NCI-H2081 (cell line): Measurements from ENCODE around the gene TBX4.

Source experiments
- DNase-seq, 2 experiments: peaks; one replicate each; lab custom pipeline; 2025; lab: John Stamatoyannopoulos, UW

The TBX4 gene

GRCh38 chr17:61454381-61455323, 2.4 kb downstream of the TBX4 start:
- DNase-seq, result no peak

- no peak for DNase-seq
Measured at GRCh38 chr17:61455324-61456060, 3.3 kb downstream of the TBX4 start.

DNA sequence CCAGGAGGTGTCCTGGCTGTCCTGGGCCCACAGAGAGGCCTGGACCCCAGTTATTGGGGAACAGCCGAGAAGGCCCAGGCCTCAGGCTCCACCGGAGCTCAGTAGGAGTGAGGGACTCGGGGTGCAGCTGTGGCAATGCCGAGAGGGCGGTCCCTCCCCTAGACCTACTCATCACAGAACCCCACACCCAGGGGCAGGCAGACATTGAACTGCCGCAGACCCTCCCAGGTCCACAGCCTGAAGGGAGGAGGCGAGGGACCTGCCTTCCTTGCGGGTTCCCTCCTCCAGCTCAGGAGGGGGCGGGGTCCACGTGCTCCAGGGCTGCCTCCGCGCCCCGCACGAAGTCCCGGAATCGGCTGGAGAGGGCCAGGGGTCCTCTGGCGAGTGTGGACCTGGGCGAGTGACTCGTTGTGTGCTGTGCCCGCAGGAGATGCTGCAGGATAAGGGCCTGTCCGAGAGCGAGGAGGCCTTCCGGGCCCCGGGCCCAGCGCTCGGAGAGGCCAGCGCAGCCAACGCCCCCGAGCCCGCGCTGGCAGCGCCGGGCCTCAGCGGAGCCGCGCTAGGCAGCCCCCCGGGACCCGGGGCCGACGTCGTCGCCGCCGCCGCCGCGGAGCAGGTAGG, 3.9 kb downstream of the TBX4 start:
- DNase-seq, result no peak

- no peak for DNase-seq
Measured at GRCh38 chr17:61456688-61457225, 4.5 kb downstream of the TBX4 start.

GRCh38 chr17:61457226-61457983, 5.2 kb downstream of the TBX4 start:
- no peak for DNase-seq

- DNase-seq, result no peak
Measured at GRCh38 chr17:61458000-61458399, 5.8 kb downstream of the TBX4 start.

GRCh38 chr17:61458421-61459141, 6.4 kb downstream of the TBX4 start:
- no peak for DNase-seq

DNA sequence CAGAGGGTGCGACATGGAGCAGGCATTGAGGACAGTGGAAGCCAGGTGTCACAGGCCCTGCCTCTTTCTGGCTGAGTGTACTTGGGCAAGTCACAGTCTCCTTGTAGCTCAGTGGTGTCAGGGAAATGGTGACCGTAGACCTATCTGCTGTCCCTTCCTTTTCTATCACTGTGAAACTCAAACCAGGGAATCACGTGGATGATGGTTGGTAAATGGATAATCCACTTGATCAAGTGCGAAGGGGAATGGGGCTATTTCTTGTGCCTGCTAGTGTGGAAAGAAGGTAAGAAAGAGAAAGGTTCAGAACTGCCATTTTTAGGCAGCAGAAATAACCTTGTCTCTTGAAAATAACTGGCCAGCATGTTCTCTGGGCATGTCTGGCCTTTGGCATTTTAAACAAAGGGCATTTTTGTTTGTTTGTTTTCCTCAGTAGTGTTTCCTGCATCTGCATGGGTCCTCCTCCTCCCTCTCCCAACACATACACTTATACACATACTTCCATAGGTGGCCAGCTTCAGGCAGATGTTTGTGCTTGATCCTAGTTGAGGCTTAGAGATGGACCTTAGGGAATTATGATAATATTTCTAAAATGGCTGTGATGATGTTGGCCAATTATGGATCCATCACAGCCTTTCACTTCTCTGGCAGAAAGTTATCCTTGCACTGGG, 7.1 kb downstream of the TBX4 start:
- DNase-seq, result no peak

DNA sequence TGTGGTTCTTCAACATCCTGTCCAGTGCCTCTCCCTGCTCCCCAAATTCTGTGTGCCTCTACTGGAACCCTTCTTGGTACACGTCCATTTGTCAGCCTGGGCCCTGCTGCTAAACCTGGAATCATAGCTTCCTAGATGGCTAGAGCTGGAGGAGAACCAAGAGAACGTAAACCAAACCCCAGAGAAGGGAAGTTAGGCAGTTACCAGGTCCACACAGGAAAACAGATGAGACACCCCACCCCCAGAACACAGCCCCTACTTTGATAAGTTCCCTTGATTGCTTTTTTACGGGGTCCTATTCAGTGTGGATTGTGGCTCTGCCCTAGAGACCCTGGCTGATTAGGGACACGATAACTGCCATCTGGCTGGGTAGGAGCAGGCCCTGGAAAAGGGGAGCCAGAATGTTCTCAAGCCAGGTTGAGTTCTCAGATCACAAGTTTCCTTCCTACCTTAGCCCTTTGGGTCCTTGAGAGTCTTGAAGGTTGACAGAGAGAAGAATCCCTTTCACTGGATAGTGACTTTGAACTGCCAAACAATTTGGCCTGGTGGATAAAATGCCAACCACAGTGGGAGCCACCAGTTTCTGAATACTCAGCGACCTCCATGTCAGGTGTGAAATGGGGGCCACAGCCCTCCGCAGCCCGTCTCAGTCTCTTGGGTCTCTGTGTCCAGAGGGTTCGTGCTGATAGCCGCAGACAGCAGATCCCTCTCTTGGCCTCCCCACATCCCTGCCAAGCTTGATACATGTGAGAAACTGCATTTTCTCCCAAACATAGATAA, 7.9 kb downstream of the TBX4 start:
- DNase-seq, result no peak

DNA sequence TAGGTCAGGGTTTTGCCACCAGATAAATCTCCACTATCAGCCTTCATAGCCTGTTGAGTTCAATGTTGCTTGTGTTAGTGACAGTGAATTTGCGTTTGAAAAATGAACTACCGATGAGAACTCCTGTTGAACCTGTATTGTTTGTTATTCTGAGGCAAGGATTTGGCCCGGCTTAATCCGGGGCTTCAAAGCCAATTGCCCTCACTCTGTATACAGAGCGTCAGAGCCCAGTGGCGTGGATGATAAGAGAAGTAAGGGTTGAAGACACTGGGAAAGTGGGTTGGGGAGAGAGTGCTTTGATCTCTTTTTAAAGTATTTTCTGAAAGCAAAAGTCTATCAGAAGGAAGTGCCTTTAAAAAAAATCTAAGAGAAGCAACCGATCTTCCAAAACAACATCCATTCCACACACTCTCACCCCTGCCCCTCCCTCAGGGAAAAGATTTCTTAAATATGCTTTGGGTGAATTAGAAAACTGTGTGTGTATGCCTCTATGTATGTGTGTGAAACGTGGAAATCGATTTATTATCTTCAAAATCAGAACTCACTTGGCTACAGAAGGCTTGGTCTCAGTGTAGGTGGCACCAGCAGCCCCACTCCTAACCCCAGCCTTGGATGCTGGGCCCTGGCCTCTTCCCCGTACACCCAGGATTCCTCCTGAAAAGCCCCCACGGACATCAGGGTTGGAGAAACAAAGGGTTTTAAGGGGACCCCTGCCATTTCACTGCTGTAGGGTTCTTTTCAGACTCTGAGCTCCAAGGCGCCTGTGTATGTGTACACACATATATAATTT, 8.8 kb downstream of the TBX4 start:
- DNase-seq, result no peak

- DNase-seq, result no peak
Measured at GRCh38 chr17:61461586-61461966, 9.4 kb downstream of the TBX4 start.

GRCh38 chr17:61461967-61462718, 9.9 kb downstream of the TBX4 start:
- no peak for DNase-seq

DNA sequence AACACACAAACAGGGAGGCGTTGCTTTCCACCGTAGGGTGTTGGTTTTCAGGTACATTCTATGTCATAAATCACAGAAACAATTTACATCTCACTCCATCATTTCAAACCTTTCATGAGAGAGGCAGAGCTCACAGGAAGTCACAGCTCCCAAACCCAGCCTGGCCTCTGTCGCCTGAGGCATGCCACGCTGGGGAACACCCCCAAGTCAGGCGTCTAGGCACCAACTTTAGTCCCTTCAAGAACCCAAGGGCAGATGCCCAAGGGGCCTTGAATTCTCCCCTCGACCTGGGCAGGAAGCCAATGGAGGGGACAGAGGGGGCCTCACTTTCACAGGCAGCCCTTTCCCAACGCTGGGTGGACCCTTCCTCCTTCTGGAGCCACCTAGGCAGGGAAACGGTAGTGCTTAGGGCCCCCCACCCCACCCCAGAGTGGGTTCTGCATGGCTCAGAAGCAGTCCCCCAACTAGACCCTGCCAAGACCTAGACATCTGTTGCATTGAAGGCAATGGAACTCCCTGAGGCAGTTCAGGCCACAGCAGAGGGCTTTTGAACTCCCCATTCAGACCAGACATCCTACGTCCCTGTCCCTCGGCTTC, 10.6 kb downstream of the TBX4 start:
- no peak for DNase-seq

DNA sequence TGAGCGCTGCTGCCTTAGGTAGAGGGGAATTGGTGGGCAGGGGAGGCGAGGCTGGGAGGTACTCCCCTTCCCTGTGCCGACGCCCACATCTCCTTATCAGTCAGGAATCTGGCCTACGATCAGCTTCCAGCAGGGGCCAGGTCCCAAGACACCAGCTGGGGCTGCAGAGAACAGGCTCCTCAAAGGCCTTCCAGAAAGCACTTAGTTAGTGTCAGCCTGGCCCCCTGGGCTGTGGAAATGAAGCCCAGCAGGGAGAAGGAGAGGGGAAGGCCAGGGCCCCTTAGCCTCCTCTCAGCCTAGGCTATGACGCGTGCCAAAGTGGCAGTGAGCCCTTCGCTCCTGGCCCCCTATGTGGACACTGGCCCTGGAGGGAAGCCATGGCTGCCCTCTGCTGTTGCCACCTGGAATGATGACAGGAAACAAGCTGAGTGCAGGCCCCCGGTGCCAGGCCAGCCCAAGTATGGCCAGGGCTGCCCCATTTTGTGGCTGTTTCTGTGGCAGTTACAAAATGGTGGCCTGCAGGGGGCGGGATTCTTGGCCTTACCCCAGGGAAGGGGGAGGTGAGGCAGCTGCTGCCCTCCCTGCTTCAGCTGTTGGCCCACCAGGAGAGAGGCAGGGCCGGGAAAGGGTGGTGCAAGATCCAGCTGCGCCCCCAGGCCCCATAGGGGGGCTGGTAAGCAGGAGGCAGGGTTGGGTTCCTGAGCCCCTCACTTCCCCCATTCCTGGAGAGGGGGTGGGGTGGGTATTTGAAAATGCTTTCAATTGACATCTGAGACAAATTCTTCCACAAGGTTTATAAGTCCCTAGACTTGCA, 11.3 kb downstream of the TBX4 start:
- DNase-seq, result no peak

- no peak for DNase-seq
Measured at GRCh38 chr17:61464130-61464842, 12.1 kb downstream of the TBX4 start.

DNA sequence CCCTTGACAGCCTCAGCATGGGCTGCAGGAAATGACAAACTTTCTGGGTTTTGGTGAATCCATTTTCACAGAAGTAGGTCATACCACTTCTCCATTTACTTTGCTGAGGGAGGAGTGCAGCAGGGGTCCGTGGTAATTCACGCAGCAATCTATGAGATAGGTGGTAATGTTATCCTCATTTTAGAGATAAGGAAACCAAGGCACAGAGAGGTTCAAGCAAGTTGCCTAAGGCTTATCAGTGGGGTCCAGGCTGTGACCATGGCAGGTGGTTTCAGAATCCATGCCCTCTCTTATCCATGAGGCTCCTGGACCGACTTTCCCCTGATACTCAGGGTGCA, 12.6 kb downstream of the TBX4 start:
- DNase-seq, result no peak
